A549 (cell line): ENCODE results near the gene TSPAN3.

Experiments used
- EP300 ChIP-seq, 2 experiments: fragments of >200 bp; sonication (Bioruptor Twin); formaldehyde crosslinking; IDR thresholded peaks; 2 replicates in 1 of 2; 3 replicates in 1 of 2; pipeline ENCODE4 v1.6.1; 2016 to 2017
- KDM1A ChIP-seq: fragments of 200-600 bp; sonication (generic); IDR thresholded peaks from 2 replicates; pipeline ENCODE4 v1.6.1; 2016; ENCODE audit warnings: low read depth, mild to moderate bottlenecking
- NR3C1 ChIP-seq: fragments of >200 bp; sonication (Bioruptor Twin); formaldehyde crosslinking; IDR thresholded peaks from 3 replicates; pipeline ENCODE4 v1.6.1; 2017
- PHF8 ChIP-seq: fragments of 200-600 bp; sonication (generic); IDR thresholded peaks from 2 replicates; pipeline ENCODE4 v1.6.1; 2016; ENCODE audit warnings: low read depth, mild to moderate bottlenecking, antibody characterized with exemption, moderate library complexity, borderline replicate concordance
- POLR2A ChIP-seq: IDR thresholded peaks from 2 replicates; pipeline ENCODE4 v1.6.1; 2012; ENCODE audit warnings: mild to moderate bottlenecking, low read length
- RARB ChIP-seq: fragments of 250-450 bp; sonication (Bioruptor Pico); IDR thresholded peaks from 2 replicates; pipeline ENCODE4 v1.8.0; 2021; ENCODE audit warnings: mild to moderate bottlenecking, moderate library complexity
- RFX5 ChIP-seq: fragments of 450-650 bp; IDR thresholded peaks from 2 replicates; pipeline ENCODE4 v1.7.1; 2014; ENCODE audit warnings: antibody characterized with exemption, mild to moderate bottlenecking, moderate library complexity
- TF ChIP-seq, protein P1 (sequence below): fragments of >200 bp; sonication (Bioruptor Twin); formaldehyde crosslinking; IDR thresholded peaks from 3 replicates; pipeline ENCODE4 v1.5.1; 2016

GRCh38 chr15:77010312-77010686 is 60.6 kb downstream of the TSPAN3 start:
- TF ChIP-seq PHF8 (no peak), KDM1A (no peak), EP300 (IDR thresholded peaks at IDR 0.05) (no peak), RARB (CRISPR knock-in tag) (no peak), RFX5 (no peak), POLR2A (no peak), NR3C1 (no peak)
- TF ChIP-seq, protein P1, sequence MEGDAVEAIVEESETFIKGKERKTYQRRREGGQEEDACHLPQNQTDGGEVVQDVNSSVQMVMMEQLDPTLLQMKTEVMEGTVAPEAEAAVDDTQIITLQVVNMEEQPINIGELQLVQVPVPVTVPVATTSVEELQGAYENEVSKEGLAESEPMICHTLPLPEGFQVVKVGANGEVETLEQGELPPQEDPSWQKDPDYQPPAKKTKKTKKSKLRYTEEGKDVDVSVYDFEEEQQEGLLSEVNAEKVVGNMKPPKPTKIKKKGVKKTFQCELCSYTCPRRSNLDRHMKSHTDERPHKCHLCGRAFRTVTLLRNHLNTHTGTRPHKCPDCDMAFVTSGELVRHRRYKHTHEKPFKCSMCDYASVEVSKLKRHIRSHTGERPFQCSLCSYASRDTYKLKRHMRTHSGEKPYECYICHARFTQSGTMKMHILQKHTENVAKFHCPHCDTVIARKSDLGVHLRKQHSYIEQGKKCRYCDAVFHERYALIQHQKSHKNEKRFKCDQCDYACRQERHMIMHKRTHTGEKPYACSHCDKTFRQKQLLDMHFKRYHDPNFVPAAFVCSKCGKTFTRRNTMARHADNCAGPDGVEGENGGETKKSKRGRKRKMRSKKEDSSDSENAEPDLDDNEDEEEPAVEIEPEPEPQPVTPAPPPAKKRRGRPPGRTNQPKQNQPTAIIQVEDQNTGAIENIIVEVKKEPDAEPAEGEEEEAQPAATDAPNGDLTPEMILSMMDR = no peak
